ENCODE data around the gene PTPRD. TPM values are rescaled to one million over a fixed set of nuclear protein-coding genes. Genes with fewer than 3 reads are reported as not detected.

Gene PTPRD
- total RNA-seq, 2 donors from 2014 or later = 97.4 to 101 TPM

DNA sequence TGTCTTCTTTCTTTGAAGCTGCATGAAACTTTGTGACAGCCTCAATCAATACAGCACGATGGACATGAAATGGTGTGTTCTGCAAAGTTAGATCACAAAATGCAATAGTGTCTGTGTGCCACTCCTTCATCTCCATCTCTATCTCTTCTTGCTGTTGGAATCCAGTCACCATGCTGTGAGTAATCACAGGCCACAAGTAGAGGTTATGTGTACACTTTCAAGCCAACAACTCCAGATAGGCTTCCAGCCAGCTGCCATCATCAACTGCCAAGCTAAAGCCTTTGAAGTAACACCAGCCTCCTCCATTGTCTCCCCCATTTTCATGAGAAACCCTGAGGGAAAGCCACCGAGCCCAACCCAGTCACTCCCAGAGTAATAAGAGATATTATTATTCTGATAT, 360.6 kb downstream of the PTPRD start:
- Mint-ChIP-seq H3K27ac (no peak overlapping the region), H3K9me3 (peaks cover 13% of the 10 kb centered on the region), H3K36me3 (ENCODE audit: low read depth) (peaks cover 3% of the 10 kb centered on the region), H3K4me3 (no peak overlapping the region), H3K4me1 (peaks cover 6% of the 10 kb centered on the region), H3K27me3 (ENCODE audit: insufficient read depth) (no peaks in the 10 kb centered on the region)
- H3K9me3 ChIP-seq (ENCODE audit: control insufficient read depth, low read length) = peaks cover 15% of the 10 kb centered on the region
- TF ChIP-seq, protein P1, sequence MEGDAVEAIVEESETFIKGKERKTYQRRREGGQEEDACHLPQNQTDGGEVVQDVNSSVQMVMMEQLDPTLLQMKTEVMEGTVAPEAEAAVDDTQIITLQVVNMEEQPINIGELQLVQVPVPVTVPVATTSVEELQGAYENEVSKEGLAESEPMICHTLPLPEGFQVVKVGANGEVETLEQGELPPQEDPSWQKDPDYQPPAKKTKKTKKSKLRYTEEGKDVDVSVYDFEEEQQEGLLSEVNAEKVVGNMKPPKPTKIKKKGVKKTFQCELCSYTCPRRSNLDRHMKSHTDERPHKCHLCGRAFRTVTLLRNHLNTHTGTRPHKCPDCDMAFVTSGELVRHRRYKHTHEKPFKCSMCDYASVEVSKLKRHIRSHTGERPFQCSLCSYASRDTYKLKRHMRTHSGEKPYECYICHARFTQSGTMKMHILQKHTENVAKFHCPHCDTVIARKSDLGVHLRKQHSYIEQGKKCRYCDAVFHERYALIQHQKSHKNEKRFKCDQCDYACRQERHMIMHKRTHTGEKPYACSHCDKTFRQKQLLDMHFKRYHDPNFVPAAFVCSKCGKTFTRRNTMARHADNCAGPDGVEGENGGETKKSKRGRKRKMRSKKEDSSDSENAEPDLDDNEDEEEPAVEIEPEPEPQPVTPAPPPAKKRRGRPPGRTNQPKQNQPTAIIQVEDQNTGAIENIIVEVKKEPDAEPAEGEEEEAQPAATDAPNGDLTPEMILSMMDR (conservative IDR thresholded peaks at IDR 0.05) = no peak
- WGBS, 2 experiments (ENCODE audit: insufficient coverage in 1 of 2, insufficient read length in 1 of 2) = 100% methylated on average over 1 of the region's 2 CpGs
- H3K27ac ChIP-seq (ENCODE audit: low read depth, low read length) = no peak overlapping the region
- H3K4me3 ChIP-seq (ENCODE audit: low read length) = no peak overlapping the region
- no peak overlapping the region for H3K9ac ChIP-seq (ENCODE audit: extremely low read depth, low read length, poor library complexity, severe bottlenecking)
- H3K27me3 ChIP-seq (ENCODE audit: control insufficient read depth, insufficient read depth, low read length, poor library complexity, severe bottlenecking) = no peaks in the 10 kb centered on the region
- H3K36me3 ChIP-seq (ENCODE audit: control insufficient read depth, insufficient read depth, low read length) = no peaks in the 10 kb centered on the region
- no peak for DNase-seq
- H3K4me1 ChIP-seq (ENCODE audit: control insufficient read depth, insufficient read depth, low read length) = no peaks in the 10 kb centered on the region

DNA sequence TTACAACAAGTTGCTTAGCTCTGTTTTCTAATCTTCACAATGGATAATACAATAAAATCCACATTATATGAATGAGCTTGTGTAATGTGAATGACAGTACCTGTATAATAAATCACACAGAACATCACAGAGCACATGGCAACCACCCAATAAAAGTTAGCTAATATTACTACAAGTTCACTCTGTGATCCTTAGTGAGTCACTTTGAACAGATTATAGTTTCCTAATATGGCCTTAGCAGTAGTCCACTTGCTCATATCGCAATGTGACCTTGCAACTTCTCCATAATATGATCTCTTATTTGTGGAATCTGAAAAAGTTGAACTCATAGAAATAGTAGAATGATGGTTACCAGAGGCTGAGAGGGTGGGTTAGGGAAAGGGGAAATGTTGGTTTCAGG, 361.3 kb downstream of the PTPRD start:
- WGBS, 2 experiments (ENCODE audit: insufficient coverage in 1 of 2, insufficient read length in 1 of 2) = 100% methylated on average over 1 of the region's 1 CpG
- Mint-ChIP-seq H3K27ac (no peak overlapping the region), H3K9me3 (peaks cover 13% of the 10 kb centered on the region), H3K36me3 (ENCODE audit: low read depth) (peaks cover 3% of the 10 kb centered on the region), H3K4me3 (no peak overlapping the region), H3K27me3 (ENCODE audit: insufficient read depth) (no peaks in the 10 kb centered on the region), H3K4me1 (peaks cover 6% of the 10 kb centered on the region)
- Histone ChIP-seq H3K36me3 (ENCODE audit: control insufficient read depth, insufficient read depth, low read length) (no peaks in the 10 kb centered on the region), H3K9ac (ENCODE audit: extremely low read depth, low read length, poor library complexity, severe bottlenecking) (no peak overlapping the region), H3K4me3 (ENCODE audit: low read length) (no peak overlapping the region), H3K27me3 (ENCODE audit: control insufficient read depth, insufficient read depth, low read length, poor library complexity, severe bottlenecking) (no peaks in the 10 kb centered on the region), H3K27ac (ENCODE audit: low read depth, low read length) (no peak overlapping the region), H3K9me3 (ENCODE audit: control insufficient read depth, low read length) (peaks cover 15% of the 10 kb centered on the region), H3K4me1 (ENCODE audit: control insufficient read depth, insufficient read depth, low read length) (no peaks in the 10 kb centered on the region)
- TF ChIP-seq, protein P1 (conservative IDR thresholded peaks at IDR 0.05) = no peak
- no peak for DNase-seq

DNA sequence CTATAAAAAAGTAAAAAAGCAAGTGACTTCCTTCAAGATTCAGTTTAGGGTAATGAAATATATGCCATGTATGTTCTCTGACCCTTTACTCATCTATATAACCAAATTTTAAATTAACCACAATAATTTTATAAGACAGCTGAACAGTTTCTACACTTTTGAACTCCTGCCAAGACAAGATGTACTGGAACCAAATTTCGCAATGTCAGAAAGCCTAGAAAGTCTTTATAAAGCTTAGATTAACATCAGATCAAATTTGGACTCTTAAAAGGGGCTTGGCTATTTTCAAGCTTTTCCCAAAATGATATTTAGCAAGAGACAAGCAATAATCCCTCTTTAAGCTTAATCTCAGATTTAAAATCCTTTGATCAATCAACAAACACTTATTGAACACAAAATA, 362.6 kb downstream of the PTPRD start:
- no peaks in the 10 kb centered on the region for H3K4me1 ChIP-seq (ENCODE audit: control insufficient read depth, insufficient read depth, low read length)
- no peaks in the 10 kb centered on the region for H3K36me3 ChIP-seq (ENCODE audit: control insufficient read depth, insufficient read depth, low read length)
- no peak for DNase-seq
- H3K9me3 ChIP-seq (ENCODE audit: control insufficient read depth, low read length) = peaks cover 15% of the 10 kb centered on the region
- Mint-ChIP-seq H3K4me3 (no peak overlapping the region), H3K27me3 (ENCODE audit: insufficient read depth) (no peaks in the 10 kb centered on the region), H3K9me3 (peaks cover 16% of the 10 kb centered on the region), H3K4me1 (peaks cover 8% of the 10 kb centered on the region), H3K36me3 (ENCODE audit: low read depth) (peaks cover 3% of the 10 kb centered on the region), H3K27ac (no peak overlapping the region)
- H3K27me3 ChIP-seq (ENCODE audit: control insufficient read depth, insufficient read depth, low read length, poor library complexity, severe bottlenecking) = no peaks in the 10 kb centered on the region
- H3K4me3 ChIP-seq (ENCODE audit: low read length) = no peak overlapping the region
- TF ChIP-seq, protein P1 (conservative IDR thresholded peaks at IDR 0.05) = no peak
- WGBS, 2 experiments (ENCODE audit: insufficient coverage in 1 of 2, insufficient read length in 1 of 2) = 89 to 90% methylated on average over 1 of the region's 1 CpG
- H3K27ac ChIP-seq (ENCODE audit: low read depth, low read length) = no peak overlapping the region
- no peak overlapping the region for H3K9ac ChIP-seq (ENCODE audit: extremely low read depth, low read length, poor library complexity, severe bottlenecking)

Data from endodermal cell (in vitro differentiated cells).